GM12891 (cell line): ENCODE data around the gene LDB2.

Experiments used
- DNase-seq: peaks from one replicate; pipeline ENCODE4 v3.0.0; 2011; ENCODE audit warnings: low spot score; ENCODE audit not compliant: insufficient read length
- FAIRE-seq: peaks from 2 replicates; lab custom pipeline; 2011; peaks lifted over from hg19 to GRCh38; lab: Jason Lieb, UNC
- PAX5 ChIP-seq: IDR thresholded peaks from 2 replicates; pipeline ENCODE4 v1.6.1; 2011; ENCODE audit warnings: low read length, moderate library complexity, mild to moderate bottlenecking; ENCODE audit not compliant: insufficient read depth, severe bottlenecking
- POLR2A ChIP-seq: IDR thresholded peaks from 2 replicates; pipeline ENCODE4 v1.6.1; 2011; ENCODE audit warnings: low read depth, low read length, control low read depth
- POLR2AphosphoS5 ChIP-seq: IDR thresholded peaks from 2 replicates; pipeline ENCODE4 v1.6.1; 2011; ENCODE audit warnings: low read depth, low read length, control low read depth
- POU2F2 ChIP-seq: IDR thresholded peaks from 2 replicates; pipeline ENCODE4 v1.6.1; 2011; ENCODE audit warnings: low read depth, mild to moderate bottlenecking, control low read depth, low read length, moderate library complexity
- SPI1 ChIP-seq: IDR thresholded peaks from 2 replicates; pipeline ENCODE4 v1.6.1; 2011; ENCODE audit warnings: low read depth, low read length, control low read depth
- TAF1 ChIP-seq: IDR thresholded peaks from 2 replicates; pipeline ENCODE4 v1.6.1; 2011; ENCODE audit warnings: low read depth, low read length, control low read depth

LDB2 gene

DNA sequence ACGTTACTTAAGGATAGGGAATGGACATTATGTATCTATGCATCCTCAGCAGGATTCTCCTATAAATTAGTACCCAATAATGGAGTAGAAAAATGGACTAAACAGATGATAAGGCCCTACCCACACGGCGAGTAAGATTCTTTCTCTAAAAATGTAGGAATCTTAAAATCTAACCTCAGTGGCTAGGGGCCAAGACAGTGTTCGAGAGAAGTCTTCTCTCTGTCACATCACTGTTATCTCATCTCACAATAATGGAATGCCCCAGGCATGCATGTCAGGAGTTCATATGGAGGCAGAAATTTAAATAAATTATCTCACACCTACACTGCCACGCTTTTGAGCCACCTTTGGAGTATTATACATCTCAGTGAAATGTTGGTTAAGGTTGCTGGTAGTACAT lies 132.9 kb downstream of the LDB2 start:
- TF ChIP-seq TAF1, result no peak
- no peak for TF ChIP-seq POU2F2
- no peak for TF ChIP-seq PAX5
- TF ChIP-seq POLR2AphosphoS5, result no peak
- TF ChIP-seq SPI1, result no peak
- TF ChIP-seq POLR2A, result no peak
- DNase-seq, result no peak
- no peak for FAIRE-seq

DNA sequence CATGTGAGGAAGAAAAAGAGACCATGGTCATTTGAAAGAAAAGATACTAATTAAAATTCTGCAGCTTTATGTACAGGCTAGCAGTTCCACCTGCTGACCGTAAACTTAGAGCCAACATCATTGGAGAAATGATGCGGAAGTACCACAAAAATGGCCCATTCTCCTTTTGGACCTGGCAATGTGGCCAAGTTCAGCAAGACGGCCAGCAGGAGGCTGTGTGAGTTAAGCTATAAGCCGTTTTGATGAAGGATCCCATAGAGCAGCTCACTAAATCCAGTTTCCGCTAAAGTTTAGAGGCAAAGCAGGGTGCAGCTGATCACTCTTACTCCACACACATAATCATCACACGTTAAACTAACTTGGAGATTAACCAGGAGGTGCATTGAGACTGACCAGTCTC lies 133.8 kb downstream of the LDB2 start:
- TF ChIP-seq POLR2AphosphoS5 (no peak), POLR2A (no peak), POU2F2 (no peak), SPI1 (no peak), TAF1 (no peak), PAX5 (no peak)
- FAIRE-seq, result no peak
- no peak for DNase-seq

DNA sequence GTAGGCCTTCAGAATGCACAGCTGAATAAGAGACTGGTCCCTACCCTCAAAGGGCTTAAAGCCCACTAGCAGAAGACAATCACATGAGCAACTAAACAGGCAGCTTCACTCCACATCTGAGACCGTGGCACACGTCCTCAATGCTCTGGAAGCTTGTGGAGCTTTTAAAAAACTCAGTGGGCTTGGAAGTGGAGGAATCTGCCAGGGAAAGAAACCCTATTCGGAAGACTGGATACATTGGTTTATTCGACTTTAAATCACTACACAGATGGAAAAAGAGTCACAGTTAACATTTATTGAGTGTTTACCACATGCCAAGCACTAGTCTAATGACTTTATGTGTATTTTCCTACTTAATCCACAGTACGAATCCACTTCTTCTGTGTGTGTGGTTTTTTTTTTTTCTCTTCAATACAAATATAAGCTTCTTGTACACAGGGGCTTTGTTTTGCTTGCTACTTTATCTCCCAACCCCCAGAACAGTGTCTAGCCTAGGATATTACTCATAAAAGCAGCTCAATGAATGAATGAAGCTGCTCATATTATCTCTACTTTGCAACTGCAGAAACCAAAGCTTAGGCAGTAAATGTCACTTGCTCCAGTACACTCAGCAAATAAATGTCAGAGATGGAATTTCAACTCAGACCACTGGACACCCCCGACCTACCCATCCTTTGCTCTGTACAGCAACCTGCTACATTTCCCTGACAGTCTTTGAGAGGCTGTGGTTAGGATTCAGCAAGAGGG lies 137.7 kb downstream of the LDB2 start:
- FAIRE-seq (no peak), DNase-seq (no peak)
- TF ChIP-seq PAX5 (no peak), POLR2AphosphoS5 (no peak), SPI1 (no peak), TAF1 (no peak), POU2F2 (no peak), POLR2A (no peak)

DNA sequence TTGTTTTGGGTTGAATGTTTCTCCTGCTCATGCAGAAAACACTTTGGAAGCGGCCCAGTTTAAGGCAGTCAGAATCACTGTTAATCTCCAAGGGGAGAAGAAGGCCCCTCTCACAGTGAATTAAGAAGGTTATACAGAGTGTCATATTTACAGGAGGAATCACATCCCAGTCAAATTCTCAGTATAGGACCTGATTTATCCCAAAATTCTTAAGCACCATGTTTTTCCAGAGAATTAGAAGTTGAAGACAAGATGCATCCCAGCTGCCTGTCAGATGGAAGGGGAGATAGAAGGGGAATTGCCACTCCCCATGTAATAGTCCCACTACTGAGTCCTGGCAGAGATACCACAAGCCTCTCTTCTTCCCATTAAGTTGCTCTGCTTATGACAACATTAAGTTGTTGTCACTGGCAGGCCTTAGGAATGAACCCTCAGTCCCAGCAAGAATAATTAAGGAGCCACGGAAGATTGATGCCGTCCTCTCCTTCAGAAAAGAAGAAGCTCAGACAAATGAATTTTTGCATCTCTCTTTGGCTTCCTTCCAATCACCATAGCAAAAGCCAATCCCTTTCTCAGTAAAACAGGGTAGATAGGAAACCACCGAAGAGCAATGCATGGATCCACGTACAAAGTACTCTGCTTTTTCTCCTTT lies 138.4 kb downstream of the LDB2 start:
- DNase-seq, result no peak
- FAIRE-seq, result no peak

DNA sequence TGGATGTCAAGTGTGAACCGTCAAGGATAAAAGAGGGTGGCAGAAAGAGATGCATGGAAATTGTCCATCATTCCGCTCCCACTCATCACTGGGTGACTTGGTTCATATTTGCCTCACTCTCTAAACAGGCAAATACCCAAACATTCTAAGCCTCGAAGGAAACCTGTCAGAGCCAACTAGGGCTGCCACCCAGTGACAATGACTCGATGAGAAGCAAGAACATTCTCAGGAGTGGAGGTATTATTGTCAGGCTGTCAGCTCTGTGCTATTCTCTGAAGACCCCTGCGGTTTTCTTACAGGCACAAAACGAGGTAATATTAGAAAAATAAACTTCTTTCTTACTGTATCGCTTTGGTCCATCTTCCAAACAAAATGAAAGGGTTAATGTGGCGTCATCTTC lies 139.6 kb downstream of the LDB2 start:
- TF ChIP-seq POLR2A (no peak), POLR2AphosphoS5 (no peak), POU2F2 (no peak), PAX5 (no peak), SPI1 (no peak), TAF1 (no peak)
- DNase-seq, result no peak
- no peak for FAIRE-seq

More for the DNA sequence above, 138.4 kb downstream of the LDB2 start:
- no peak for TF ChIP-seq POLR2AphosphoS5
- no peak for TF ChIP-seq SPI1
- no peak for TF ChIP-seq PAX5
- no peak for TF ChIP-seq TAF1
- no peak for TF ChIP-seq POLR2A
- TF ChIP-seq POU2F2, result no peak

DNA sequence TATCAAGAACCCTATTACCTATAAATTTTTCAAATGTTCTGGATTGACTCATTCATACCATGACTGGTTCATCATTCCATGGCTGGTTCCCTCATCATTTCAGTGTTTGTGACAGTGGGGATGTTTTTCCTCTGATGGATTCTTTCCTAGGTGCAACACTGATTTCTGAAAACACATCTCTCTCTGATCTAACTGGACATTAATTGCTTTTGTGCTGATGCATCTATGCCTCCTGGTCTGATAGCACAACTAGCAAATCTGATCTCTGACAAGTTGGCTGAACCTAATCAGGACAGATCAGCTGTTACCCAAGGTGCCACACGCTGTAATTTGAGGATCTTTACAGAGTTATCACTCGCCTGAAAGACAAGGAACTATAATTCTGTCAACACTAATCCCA lies 140.2 kb downstream of the LDB2 start:
- no peak for FAIRE-seq
- DNase-seq, result no peak
- no peak for TF ChIP-seq POLR2A
- no peak for TF ChIP-seq TAF1
- TF ChIP-seq SPI1, result no peak
- TF ChIP-seq POU2F2, result no peak
- TF ChIP-seq POLR2AphosphoS5, result no peak
- TF ChIP-seq PAX5, result no peak

DNA sequence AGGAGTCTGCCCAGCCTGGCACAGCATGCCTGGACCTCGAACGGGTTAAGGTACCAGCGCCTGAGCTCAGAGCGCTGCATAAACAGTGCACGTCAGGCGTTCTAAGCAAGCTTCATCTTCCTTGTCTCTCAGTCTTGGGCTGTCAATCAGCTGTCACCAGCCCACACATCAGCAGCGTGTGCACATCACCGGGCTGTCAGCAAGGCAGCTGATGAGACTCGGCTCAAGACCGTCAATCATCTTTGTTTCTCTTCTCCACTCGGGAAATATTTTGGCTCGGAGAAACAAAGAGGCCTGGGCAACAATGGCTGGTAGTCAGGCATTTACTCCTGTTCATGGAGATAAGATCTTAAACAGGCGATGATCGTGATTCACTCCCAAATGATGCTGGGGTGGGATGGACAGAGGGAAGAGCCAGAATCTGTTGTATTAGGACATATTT lies 141.3 kb downstream of the LDB2 start:
- DNase-seq (no peak), FAIRE-seq (no peak)
- TF ChIP-seq PAX5 (no peak), POLR2AphosphoS5 (no peak), SPI1 (no peak), TAF1 (no peak), POLR2A (no peak), POU2F2 (no peak)

DNA sequence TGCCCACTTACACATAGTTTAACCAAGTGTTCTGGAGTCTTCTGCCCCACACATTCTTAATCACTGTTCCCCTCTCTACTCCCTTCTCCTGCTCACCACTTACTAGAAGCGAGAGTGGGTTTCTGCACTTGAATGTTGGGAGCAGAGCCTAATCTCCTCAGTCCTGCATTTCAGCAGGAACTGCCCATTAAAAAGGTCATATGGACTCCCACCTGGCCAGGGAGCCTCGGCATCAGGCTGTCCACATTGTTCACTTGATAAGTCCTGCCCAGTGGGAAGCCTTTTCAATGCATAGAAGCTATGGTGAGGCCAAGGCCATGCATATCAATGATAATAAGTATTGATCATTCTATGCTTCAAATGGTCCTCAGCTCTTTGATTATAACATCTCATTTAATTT lies 144.3 kb downstream of the LDB2 start:
- TF ChIP-seq POLR2AphosphoS5 (no peak), SPI1 (no peak), PAX5 (no peak), TAF1 (no peak)
- no peak for FAIRE-seq
- DNase-seq, result no peak

DNA sequence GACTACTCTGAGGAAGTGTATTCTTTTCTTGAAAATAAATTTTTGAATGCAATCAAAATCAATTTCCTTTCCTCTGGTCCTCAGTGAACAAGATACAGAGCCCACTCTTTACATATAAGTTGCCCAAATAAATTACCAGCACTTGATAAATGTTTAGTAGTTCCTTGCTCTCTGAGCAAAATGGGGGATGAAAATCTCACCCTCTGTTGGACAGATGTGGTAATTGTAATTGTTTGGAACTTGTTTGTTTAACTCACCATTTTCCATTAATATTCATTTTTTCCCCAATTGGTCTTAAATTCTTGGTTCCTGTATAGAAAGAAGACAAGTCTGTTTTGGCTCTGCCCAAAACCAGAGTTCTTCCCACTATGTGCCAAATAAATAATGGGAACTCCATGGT lies 146.3 kb downstream of the LDB2 start:
- FAIRE-seq (no peak), DNase-seq (no peak)
- TF ChIP-seq POLR2AphosphoS5 (no peak), TAF1 (no peak), POLR2A (no peak), PAX5 (no peak), SPI1 (no peak), POU2F2 (no peak)

DNA sequence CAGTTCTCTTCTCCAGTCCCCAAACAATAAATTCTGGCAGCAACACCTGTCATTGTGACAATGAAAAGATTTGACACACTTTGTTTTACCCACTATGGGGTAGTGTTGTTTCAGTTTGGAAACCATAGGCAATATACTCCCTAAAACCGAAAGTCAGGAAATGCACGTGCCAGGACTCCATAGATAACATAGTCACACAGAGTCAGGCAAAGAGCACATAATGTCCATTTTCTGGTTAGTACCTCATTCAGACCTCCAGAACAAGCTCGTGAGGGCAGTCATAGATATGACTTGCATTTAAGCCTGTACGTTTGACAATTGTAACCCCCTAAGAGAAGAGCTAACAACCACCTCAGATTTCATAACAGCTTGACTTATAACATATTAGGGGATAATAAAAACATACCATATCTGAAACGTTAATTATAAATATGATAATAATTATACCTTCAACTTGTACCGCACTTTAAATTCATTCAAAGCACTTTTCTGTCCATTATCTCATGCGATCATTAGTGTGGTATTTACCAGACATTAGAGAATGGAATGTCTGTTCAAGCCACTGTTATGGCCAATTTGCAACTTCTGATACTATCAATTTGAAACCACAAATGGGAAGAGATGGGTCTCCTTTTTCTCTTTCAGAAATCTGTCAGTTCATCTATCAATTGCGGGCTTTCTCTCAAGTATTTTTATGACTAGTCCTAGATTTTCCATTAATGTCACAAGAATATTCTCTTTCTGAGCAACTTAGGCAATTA lies 147.4 kb downstream of the LDB2 start:
- TF ChIP-seq TAF1 (no peak), POLR2AphosphoS5 (no peak), POLR2A (no peak), SPI1 (no peak), PAX5 (no peak), POU2F2 (no peak)
- FAIRE-seq (no peak), DNase-seq (no peak)
